NT2/D1 (cell line): ENCODE results near the gene CD46.
"Not testable (repeated sequence)": the region's sequence is repeated elsewhere in the genome, so short reads cannot be mapped to it uniquely, and the experiment has no call there.

Source experiments
- DNase-seq: peaks from one replicate; pipeline ENCODE4 v3.0.0-alpha.2; 2011; ENCODE audit warnings: low read depth, low spot score
- H3K27me3 ChIP-seq: 2 replicates; pipeline ENCODE4 v1.6.0; 2011; ENCODE audit warnings: mild to moderate bottlenecking; ENCODE audit not compliant: insufficient read length, insufficient read depth
- H3K36me3 ChIP-seq: 2 replicates; pipeline ENCODE4 v1.6.1; 2011; ENCODE audit warnings: mild to moderate bottlenecking, low read length, mixed read lengths; ENCODE audit not compliant: insufficient read depth, insufficient read length
- H3K4me1 ChIP-seq: 2 replicates; pipeline ENCODE4 v1.5.1; 2011; ENCODE audit not compliant: insufficient read depth, insufficient read length
- H3K4me3 ChIP-seq: 2 replicates; pipeline ENCODE4 v1.5.1; 2011; ENCODE audit warnings: low read depth; ENCODE audit not compliant: insufficient read length
- H3K9ac ChIP-seq: 2 replicates; pipeline ENCODE4 v1.6.0; 2011; ENCODE audit warnings: low read depth; ENCODE audit not compliant: insufficient read length
- H3K9me3 ChIP-seq: 2 replicates; pipeline ENCODE4 v1.5.1; 2011; ENCODE audit warnings: mild to moderate bottlenecking, low read length; ENCODE audit not compliant: insufficient read depth
- SUZ12 ChIP-seq: IDR thresholded peaks from 2 replicates; pipeline ENCODE4 v1.6.1; 2011; ENCODE audit not compliant: insufficient read length, insufficient read depth; ENCODE audit errors: extremely low read depth
- YY1 ChIP-seq: IDR thresholded peaks from 2 replicates; pipeline ENCODE4 v1.6.1; 2011; ENCODE audit not compliant: insufficient read length, insufficient read depth
- ZNF274 ChIP-seq: IDR thresholded peaks from 2 replicates; pipeline ENCODE4 v1.6.1; 2011; ENCODE audit warnings: mild to moderate bottlenecking, low read depth, low read length

The CD46 gene

GRCh38 chr1:207747627-207748492 lies 4.0 kb upstream of the CD46 start:
- no peak overlapping the region for H3K9ac ChIP-seq

GRCh38 chr1:207748737-207749528 lies 2.9 kb upstream of the CD46 start:
- Histone ChIP-seq H3K9ac (no peak overlapping the region), H3K4me3 (no peak overlapping the region), H3K36me3 (no peaks in the 10 kb centered on the region), H3K27me3 (no peaks in the 10 kb centered on the region), H3K9me3 (no peaks in the 10 kb centered on the region), H3K4me1 (no peaks in the 10 kb centered on the region)
- no peak for DNase-seq
- TF ChIP-seq YY1 (no peak), ZNF274 (no peak)

More at GRCh38 chr1:207747627-207748492, 4.0 kb upstream of the CD46 start:
- no peaks in the 10 kb centered on the region for H3K36me3 ChIP-seq
- H3K9me3 ChIP-seq, result no peaks in the 10 kb centered on the region
- no peaks in the 10 kb centered on the region for H3K4me1 ChIP-seq
- no peak for DNase-seq
- H3K27me3 ChIP-seq, result no peaks in the 10 kb centered on the region
- H3K4me3 ChIP-seq, result no peak overlapping the region
- TF ChIP-seq ZNF274 (no peak), YY1 (no peak), SUZ12 (no peak)

GRCh38 chr1:207750631-207751305 lies 1.1 kb upstream of the CD46 start:
- Histone ChIP-seq H3K36me3 (peaks cover under 1% of the 10 kb centered on the region), H3K9ac (peak overlapping the region; percentile 98), H3K4me3 (peak overlapping the region; percentile 99), H3K9me3 (no peaks in the 10 kb centered on the region), H3K27me3 (no peaks in the 10 kb centered on the region), H3K4me1 (no peaks in the 10 kb centered on the region)
- TF ChIP-seq ZNF274 (no peak), YY1 (no peak), SUZ12 (no peak)
- DNase-seq, result no peak

- not testable (repeated sequence) for DNase-seq, H3K4me1 ChIP-seq, H3K9me3 ChIP-seq
These were observed 428 bp upstream of the CD46 start for GRCh38 chr1:207751463-207751789.

GRCh38 chr1:207752456-207752998 lies 673 bp downstream of the CD46 start:
- H3K4me3 ChIP-seq, result peak overlapping the region; percentile 99
- no peaks in the 10 kb centered on the region for H3K27me3 ChIP-seq
- DNase-seq, result no peak
- TF ChIP-seq YY1, result no peak
- no peaks in the 10 kb centered on the region for H3K4me1 ChIP-seq
- H3K36me3 ChIP-seq, result peaks cover 16% of the 10 kb centered on the region
- peak overlapping the region; percentile 98 for H3K9ac ChIP-seq
- H3K9me3 ChIP-seq, result no peaks in the 10 kb centered on the region

More at GRCh38 chr1:207751463-207751789, 428 bp upstream of the CD46 start:
- Histone ChIP-seq H3K9ac (peak overlapping the region; percentile 98), H3K4me3 (peak overlapping the region; percentile 99)
- not testable (repeated sequence) for H3K27me3 ChIP-seq, H3K36me3 ChIP-seq

- Histone ChIP-seq H3K4me3 (peak overlapping the region; percentile 99), H3K36me3 (peaks cover 27% of the 10 kb centered on the region), H3K4me1 (no peaks in the 10 kb centered on the region), H3K9ac (peak overlapping the region; percentile 23), H3K9me3 (no peaks in the 10 kb centered on the region), H3K27me3 (no peaks in the 10 kb centered on the region)
- no peak for DNase-seq
- TF ChIP-seq ZNF274, result no peak
- no peak for TF ChIP-seq YY1
- no peak for TF ChIP-seq SUZ12
These were observed 1.8 kb downstream of the CD46 start for GRCh38 chr1:207753611-207754010.

GRCh38 chr1:207754011-207754410 lies 2.2 kb downstream of the CD46 start:
- Histone ChIP-seq H3K4me1 (no peaks in the 10 kb centered on the region), H3K9me3 (no peaks in the 10 kb centered on the region), H3K36me3 (peaks cover 30% of the 10 kb centered on the region), H3K9ac (peak overlapping the region; percentile 37), H3K4me3 (no peak overlapping the region), H3K27me3 (no peaks in the 10 kb centered on the region)
- no peak for DNase-seq
- TF ChIP-seq SUZ12 (no peak), YY1 (no peak), ZNF274 (no peak)
